HepG2 (cell line): ENCODE results near the gene PLP1. TPM values are rescaled to one million over a fixed set of nuclear protein-coding genes. Genes with fewer than 3 reads are reported as not detected.

ENCODE experiments used
- ATAC-seq: fragments of 200-7000 bp; cut with Tn5 transposase; 3 replicates; pipeline ENCODE4 v1.9.1; 2020; ENCODE audit warnings: mild to moderate bottlenecking, moderate library complexity
- BruUV-seq: library from RNA; stranded (reverse); fragments of 400-500 nt; replicated peaks from 2 replicates; lab custom pipeline; 2021; lab: Mats Ljungman, UMichigan
- CTCF ChIA-PET: fragments of 300-600 bp; formaldehyde crosslinking; extraction: SDS; loops from one replicate; lab custom pipeline; 2021; ENCODE audit warnings: low total read pairs, inconsistent platforms, low intra/inter-chr PET ratio; lab: Yijun Ruan, JAX
- POLR2A ChIA-PET: fragments of 350-600 bp; sonication (Branson Sonifier 250); formaldehyde crosslinking; loops from one replicate; lab custom pipeline; 2020; ENCODE audit warnings: antibody characterized with exemption, inconsistent platforms; lab: Yijun Ruan, JAX
- DNase-seq: peaks from one replicate; pipeline ENCODE4 v3.0.0-alpha.2; 2015; ENCODE audit warnings: low spot score
- FAIRE-seq: peaks from 3 replicates; lab custom pipeline; 2011; peaks lifted over from hg19 to GRCh38; lab: Jason Lieb, UNC
- H2AFZ ChIP-seq: one replicate; pipeline ENCODE4 v1.6.1; 2011; ENCODE audit warnings: low read length, inconsistent platforms
- H3K27ac ChIP-seq: fragments of 300-600 bp; 3 replicates; pipeline ENCODE4 v1.8.0; 2011; ENCODE audit warnings: mixed run types, mild to moderate bottlenecking, mixed read lengths, low read length, inconsistent platforms; ENCODE audit not compliant: insufficient read depth; ENCODE audit errors: extremely low read length
- H3K27me3 ChIP-seq, 2 experiments: fragments of 200-600 bp in 1 of 2; 2 replicates in 1 of 2; 3 replicates in 1 of 2; pipeline versions ENCODE4 v1.6.0 to v1.8.0; 2011; ENCODE audit warnings: low read length in 2 of 2, mild to moderate bottlenecking in 2 of 2, moderate library complexity in 2 of 2, inconsistent platforms in 1 of 2; ENCODE audit not compliant: insufficient read depth in 2 of 2, control insufficient read depth in 1 of 2
- H3K36me3 ChIP-seq, 2 experiments: fragments of 200-600 bp in 1 of 2; replicated peaks in 1 of 2; 2 replicates in 1 of 2; 3 replicates in 1 of 2; pipeline versions ENCODE4 v1.5.1 to v1.8.0; 2011; ENCODE audit warnings: low read length in 2 of 2, inconsistent platforms in 1 of 2; ENCODE audit not compliant: insufficient read depth in 2 of 2, control insufficient read depth in 1 of 2
- H3K4me1 ChIP-seq: 2 replicates; pipeline ENCODE4 v1.5.1; 2012; ENCODE audit warnings: low read length, inconsistent platforms; ENCODE audit not compliant: insufficient read depth
- H3K4me2 ChIP-seq: 2 replicates; pipeline ENCODE4 v1.6.0; 2011; ENCODE audit warnings: low read depth, low read length, inconsistent platforms
- H3K4me3 ChIP-seq, 3 experiments: fragments of 200-600 bp in 1 of 3; sonication (generic), shearing (Covaris generic) in 1 of 3; replicated peaks in 1 of 3; 2 replicates each; pipeline ENCODE4 v1.5.1; 2011 to 2016; ENCODE audit warnings: low read length in 3 of 3, inconsistent platforms in 2 of 3, low read depth in 2 of 3, mild to moderate bottlenecking in 2 of 3, control low read depth in 1 of 3, mixed read lengths in 1 of 3; ENCODE audit not compliant: insufficient read depth in 1 of 3
- H3K79me2 ChIP-seq: one replicate; pipeline ENCODE4 v1.6.1; 2011; ENCODE audit warnings: low read length, inconsistent platforms; ENCODE audit not compliant: insufficient read depth
- H3K9ac ChIP-seq: 2 replicates; pipeline ENCODE4 v1.6.0; 2011; ENCODE audit warnings: mild to moderate bottlenecking, low read depth, low read length, inconsistent platforms; ENCODE audit not compliant: insufficient read depth
- H3K9me3 ChIP-seq: 2 replicates; pipeline ENCODE4 v1.5.1; 2012; ENCODE audit warnings: mild to moderate bottlenecking, low read length
- H4K20me1 ChIP-seq: 2 replicates; pipeline ENCODE4 v1.6.0; 2011; ENCODE audit warnings: inconsistent platforms, mild to moderate bottlenecking, low read length, moderate library complexity; ENCODE audit not compliant: insufficient read depth
- BRD4 ChIP-seq: sonication (generic); formaldehyde crosslinking; IDR thresholded peaks from 2 replicates; pipeline ENCODE4 v1.4.0; 2020; ENCODE audit warnings: missing genetic modification reagents
- CBX5 ChIP-seq: sonication (generic); formaldehyde crosslinking; IDR thresholded peaks from 2 replicates; pipeline ENCODE4 v1.4.0; 2020; ENCODE audit warnings: missing genetic modification reagents, borderline replicate concordance
- CHCHD3 ChIP-seq: sonication (generic); formaldehyde crosslinking; IDR thresholded peaks from 2 replicates; pipeline ENCODE4 v1.8.0; 2022; ENCODE audit warnings: mild to moderate bottlenecking, missing genetic modification reagents, moderate library complexity
- KMT2B ChIP-seq: IDR thresholded peaks from 2 replicates; pipeline ENCODE4 v1.6.1; 2016; ENCODE audit warnings: missing genetic modification reagents, missing compliant biosample characterization
- NPAS2 ChIP-seq: sonication (generic); formaldehyde crosslinking; IDR thresholded peaks from 2 replicates; pipeline ENCODE4 v1.8.0; 2022; ENCODE audit warnings: mild to moderate bottlenecking, missing genetic modification reagents, borderline replicate concordance
- PPARG ChIP-seq: conservative IDR thresholded peaks from 2 replicates; pipeline ENCODE4 v1.6.1; 2016; ENCODE audit warnings: missing biosample characterization, missing genetic modification reagents
- SMYD3 ChIP-seq: sonication (generic); formaldehyde crosslinking; IDR thresholded peaks from 2 replicates; pipeline ENCODE4 v1.8.1; 2023; ENCODE audit warnings: mild to moderate bottlenecking, missing genetic modification reagents
- SNAPC2 ChIP-seq: sonication (generic); formaldehyde crosslinking; IDR thresholded peaks from 2 replicates; pipeline ENCODE4 v1.8.1; 2022; ENCODE audit warnings: mild to moderate bottlenecking, missing genetic modification reagents
- ZKSCAN5 ChIP-seq: sonication (generic); formaldehyde crosslinking; IDR thresholded peaks from 2 replicates; pipeline ENCODE4 v1.5.1; 2020; ENCODE audit warnings: mild to moderate bottlenecking, missing genetic modification reagents
- ZNF124 ChIP-seq: sonication (generic); formaldehyde crosslinking; IDR thresholded peaks from 2 replicates; pipeline ENCODE4 v1.4.0; 2020; ENCODE audit warnings: missing genetic modification reagents
- ZNF44 ChIP-seq: sonication (generic); formaldehyde crosslinking; IDR thresholded peaks from 2 replicates; pipeline ENCODE4 v1.5.1; 2020; ENCODE audit warnings: mild to moderate bottlenecking, missing genetic modification reagents
- WGBS: methylation state at CpG from one replicate; pipeline ENCODE4 v1.1.6; 2017; ENCODE audit warnings: low lambda C conversion rate; 5-methylcytosine and 5-hydroxymethylcytosine counted together
- in situ Hi-C: cut with HindIII; loops from 2 replicates; pipeline ENCODE4 v1.10.0; 2017; ENCODE audit warnings: low pct_unique_long_range_greater_than_20kb; ENCODE audit not compliant: extremely low pct_ligation_motif_present
- intact Hi-C: fragments of 100-400 bp; cut with micrococcal nuclease; formaldehyde crosslinking; loops from one replicate; pipeline ENCODE4 v1.10.0; 2022; ENCODE audit not compliant: unreplicated experiment
- polyA plus RNA-seq, 8 experiments: library from polyadenylated mRNA; depleted of rRNA in 3 of 8; stranded (reverse) in 7 of 8; unstranded in 1 of 8; fragments of >200 nt; fragmentation: Illumina TruSeq in 4 of 8; extraction: Trizol in 4 of 8; gene quantifications; 2 replicates each; pipeline versions ENCODE4 v1.2.1 to v1.2.3, GENCODE V29; 2011 to 2016; ENCODE audit warnings: low read depth in 4 of 8, missing spikeins in 1 of 8, mixed read lengths in 1 of 8; ENCODE audit not compliant: insufficient read depth in 1 of 8
- total RNA-seq, 5 experiments: library from RNA; depleted of rRNA; stranded (reverse); fragments of >200 nt; fragmentation: Illumina TruSeq; extraction: Trizol; gene quantifications; 2 replicates each; pipeline ENCODE4 v1.2.3, GENCODE V29; 2016; ENCODE audit warnings: low read depth in 1 of 5
- TF ChIP-seq, protein P1 (sequence below): IDR thresholded peaks from 2 replicates; pipeline ENCODE4 v1.6.1; 2012; ENCODE audit warnings: low read length, improper control_type of control experiment
- TF ChIP-seq, protein P2 (sequence below): IDR thresholded peaks from 2 replicates; pipeline ENCODE4 v1.6.1; 2012; ENCODE audit warnings: inconsistent platforms

PLP1 gene
- total and polyA plus RNA-seq, 2 of the 13 experiments (the other 11 are each of a cell fraction or from before 2014, with no cell fraction given), result 0.15 to 0.27 TPM

DNA sequence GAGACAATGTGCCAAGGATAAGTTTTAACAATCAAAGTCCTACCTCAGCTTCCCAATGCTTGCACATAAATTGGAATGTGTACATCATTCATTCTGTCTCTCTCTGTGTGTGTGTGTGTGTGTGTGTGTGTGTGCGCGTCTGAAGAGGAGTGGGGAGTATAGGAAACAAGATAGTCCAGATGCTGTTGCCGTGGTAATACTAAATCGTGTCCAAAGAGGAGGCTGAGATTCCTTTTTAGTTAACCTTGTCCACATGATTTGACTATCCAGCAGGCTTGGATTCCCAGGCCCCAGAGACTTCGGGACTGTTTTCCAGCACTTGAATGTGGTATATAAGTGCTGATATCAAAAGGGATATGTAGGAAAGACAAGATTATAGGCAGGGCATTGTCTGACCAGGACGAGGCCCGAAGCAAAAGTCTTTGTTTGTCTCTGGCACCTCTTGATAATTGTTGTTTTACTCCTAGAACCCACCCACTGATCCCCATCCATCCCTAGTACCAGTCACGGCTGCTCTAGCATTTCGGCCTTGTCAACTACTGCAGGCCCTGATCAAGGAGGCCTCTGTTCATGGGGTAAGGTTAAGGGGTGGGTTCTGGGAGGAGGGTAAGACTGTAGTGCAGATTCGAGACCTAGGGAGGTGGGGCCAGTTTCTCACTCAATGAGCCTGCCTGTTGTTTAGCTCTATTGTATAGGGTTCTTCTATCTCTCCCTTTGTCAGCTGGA is 3.9 kb downstream of the PLP1 start:
- H3K27ac ChIP-seq, result no peak overlapping the region
- H3K36me3 ChIP-seq, result no peaks in the 10 kb centered on the region
- no peak for TF ChIP-seq PPARG (CRISPR knock-in tag)
- H3K9ac ChIP-seq, result no peak overlapping the region
- no peak overlapping the region for H3K4me3 ChIP-seq
- WGBS, result 44% methylated on average over 4 of the region's 10 CpGs
- CTCF ChIA-PET, result no interaction called here
- no peak overlapping the region for H2AFZ ChIP-seq
- FAIRE-seq, result no peak
- POLR2A ChIA-PET, result no interaction called here
- intact Hi-C loops (no loop called here), in situ Hi-C loops (no loop called here)
- BruUV-seq, result no TSS peak
- no peak overlapping the region for H3K4me2 ChIP-seq
- H3K4me1 ChIP-seq, result no peaks in the 10 kb centered on the region
- no peaks in the 10 kb centered on the region for H3K79me2 ChIP-seq
- no peak for DNase-seq
- ATAC-seq, result no peak
- no peaks in the 10 kb centered on the region for H3K9me3 ChIP-seq
- no peaks in the 10 kb centered on the region for H4K20me1 ChIP-seq
- H3K27me3 ChIP-seq, result no peaks in the 10 kb centered on the region; a peak in 2 of 5 replicates

DNA sequence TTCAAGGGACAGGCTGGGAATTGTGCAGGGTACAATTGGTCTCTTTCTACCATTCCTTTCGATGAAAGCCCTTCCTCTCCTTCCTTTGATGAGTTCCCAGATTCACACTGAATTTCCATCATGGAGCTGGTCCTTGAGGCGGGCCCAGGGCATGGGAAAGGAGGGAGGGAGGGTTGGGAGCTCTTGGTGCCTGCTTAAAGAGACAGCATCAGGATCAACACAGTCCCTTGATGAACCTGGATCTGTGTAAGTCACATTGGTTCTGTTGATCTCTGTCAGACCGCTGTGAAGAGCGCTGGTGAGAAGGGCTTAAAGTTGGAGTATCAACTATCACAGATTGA is 4.4 kb downstream of the PLP1 start:
- Histone ChIP-seq H3K4me2 (no peak overlapping the region), H3K4me1 (no peaks in the 10 kb centered on the region), H3K27ac (no peak overlapping the region), H3K79me2 (no peaks in the 10 kb centered on the region), H3K4me3 (no peak overlapping the region), H2AFZ (no peak overlapping the region), H3K9me3 (no peaks in the 10 kb centered on the region), H4K20me1 (no peaks in the 10 kb centered on the region), H3K9ac (no peak overlapping the region), H3K36me3 (no peaks in the 10 kb centered on the region), H3K27me3 (no peaks in the 10 kb centered on the region; a peak in 2 of 5 replicates)
- intact Hi-C loops, result no loop called here
- CTCF ChIA-PET, result no interaction called here
- no peak for FAIRE-seq
- DNase-seq, result no peak
- 8% methylated on average over 2 of the region's 4 CpGs for WGBS
- ATAC-seq, result no peak
- in situ Hi-C loops, result no loop called here
- POLR2A ChIA-PET, result no interaction called here
- no TSS peak for BruUV-seq
- no peak for TF ChIP-seq ZNF124 (CRISPR knock-in tag)
- TF ChIP-seq SNAPC2 (CRISPR knock-in tag), result no peak
- no peak for TF ChIP-seq SMYD3 (CRISPR knock-in tag)
- TF ChIP-seq, protein P1, sequence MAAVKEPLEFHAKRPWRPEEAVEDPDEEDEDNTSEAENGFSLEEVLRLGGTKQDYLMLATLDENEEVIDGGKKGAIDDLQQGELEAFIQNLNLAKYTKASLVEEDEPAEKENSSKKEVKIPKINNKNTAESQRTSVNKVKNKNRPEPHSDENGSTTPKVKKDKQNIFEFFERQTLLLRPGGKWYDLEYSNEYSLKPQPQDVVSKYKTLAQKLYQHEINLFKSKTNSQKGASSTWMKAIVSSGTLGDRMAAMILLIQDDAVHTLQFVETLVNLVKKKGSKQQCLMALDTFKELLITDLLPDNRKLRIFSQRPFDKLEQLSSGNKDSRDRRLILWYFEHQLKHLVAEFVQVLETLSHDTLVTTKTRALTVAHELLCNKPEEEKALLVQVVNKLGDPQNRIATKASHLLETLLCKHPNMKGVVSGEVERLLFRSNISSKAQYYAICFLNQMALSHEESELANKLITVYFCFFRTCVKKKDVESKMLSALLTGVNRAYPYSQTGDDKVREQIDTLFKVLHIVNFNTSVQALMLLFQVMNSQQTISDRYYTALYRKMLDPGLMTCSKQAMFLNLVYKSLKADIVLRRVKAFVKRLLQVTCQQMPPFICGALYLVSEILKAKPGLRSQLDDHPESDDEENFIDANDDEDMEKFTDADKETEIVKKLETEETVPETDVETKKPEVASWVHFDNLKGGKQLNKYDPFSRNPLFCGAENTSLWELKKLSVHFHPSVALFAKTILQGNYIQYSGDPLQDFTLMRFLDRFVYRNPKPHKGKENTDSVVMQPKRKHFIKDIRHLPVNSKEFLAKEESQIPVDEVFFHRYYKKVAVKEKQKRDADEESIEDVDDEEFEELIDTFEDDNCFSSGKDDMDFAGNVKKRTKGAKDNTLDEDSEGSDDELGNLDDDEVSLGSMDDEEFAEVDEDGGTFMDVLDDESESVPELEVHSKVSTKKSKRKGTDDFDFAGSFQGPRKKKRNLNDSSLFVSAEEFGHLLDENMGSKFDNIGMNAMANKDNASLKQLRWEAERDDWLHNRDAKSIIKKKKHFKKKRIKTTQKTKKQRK, result no peak
- no peak for TF ChIP-seq CBX5 (CRISPR knock-in tag)
- TF ChIP-seq, protein P2, sequence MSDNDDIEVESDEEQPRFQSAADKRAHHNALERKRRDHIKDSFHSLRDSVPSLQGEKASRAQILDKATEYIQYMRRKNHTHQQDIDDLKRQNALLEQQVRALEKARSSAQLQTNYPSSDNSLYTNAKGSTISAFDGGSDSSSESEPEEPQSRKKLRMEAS, result no peak
- TF ChIP-seq ZKSCAN5 (CRISPR knock-in tag), result no peak
- TF ChIP-seq BRD4 (CRISPR knock-in tag), result no peak
- TF ChIP-seq NPAS2 (CRISPR knock-in tag), result no peak
- no peak for TF ChIP-seq KMT2B
- TF ChIP-seq CHCHD3 (CRISPR knock-in tag), result no peak
- no peak for TF ChIP-seq ZNF44 (CRISPR knock-in tag)
